Fibroblast of villous mesenchyme (primary cell): ENCODE results near the gene CRAMP1. TPM values are rescaled to one million over a fixed set of nuclear protein-coding genes. Genes with fewer than 3 reads are reported as not detected.

Experiments
- DNase-seq: peaks from one replicate; pipeline ENCODE4 v3.0.0-alpha.2; 2010; ENCODE audit warnings: low read depth
- H3K4me3 ChIP-seq: 2 replicates; pipeline ENCODE4 v1.5.1; 2011; ENCODE audit warnings: low read depth, mild to moderate bottlenecking, low read length
- CTCF ChIP-seq: IDR thresholded peaks from 2 replicates; pipeline ENCODE4 v1.5.1; 2012; ENCODE audit warnings: low read depth, mild to moderate bottlenecking, low read length; ENCODE audit not compliant: insufficient read depth
- total RNA-seq: library from RNA; depleted of rRNA; stranded (reverse); fragments of >200 nt; gene quantifications from 2 replicates; pipeline ENCODE4 v1.2.3, GENCODE V29; 2012

CRAMP1 gene
- total RNA-seq, 1 donor: 10.4 TPM

GRCh38 chr16:1639282-1639681 is 27.1 kb downstream of the CRAMP1 start:
- H3K4me3 ChIP-seq: no peak overlapping the region
- no peak for DNase-seq
- TF ChIP-seq CTCF: no peak

GRCh38 chr16:1639860-1640259 is 27.7 kb downstream of the CRAMP1 start:
- DNase-seq: no peak
- H3K4me3 ChIP-seq: no peak overlapping the region
- no peak for TF ChIP-seq CTCF

GRCh38 chr16:1640261-1640941 is 28.2 kb downstream of the CRAMP1 start:
- no peak for DNase-seq
- no peak for TF ChIP-seq CTCF

GRCh38 chr16:1641261-1641660 is 29.1 kb downstream of the CRAMP1 start:
- no peak overlapping the region for H3K4me3 ChIP-seq
- DNase-seq: no peak
- no peak for TF ChIP-seq CTCF

More at GRCh38 chr16:1640261-1640941, 28.2 kb downstream of the CRAMP1 start:
- no peak overlapping the region for H3K4me3 ChIP-seq

- no peak for DNase-seq
- H3K4me3 ChIP-seq: no peak overlapping the region
- no peak for TF ChIP-seq CTCF
These were observed 30.0 kb downstream of the CRAMP1 start for GRCh38 chr16:1642148-1642547.

GRCh38 chr16:1642753-1643152 is 30.6 kb downstream of the CRAMP1 start:
- TF ChIP-seq CTCF: no peak
- no peak overlapping the region for H3K4me3 ChIP-seq
- DNase-seq: no peak

- no peak overlapping the region for H3K4me3 ChIP-seq
- no peak for DNase-seq
- TF ChIP-seq CTCF: no peak
These were observed 31.4 kb downstream of the CRAMP1 start for GRCh38 chr16:1643521-1643920.
